Body of pancreas (tissue), 4 donors: ENCODE measurements around the gene AFF3.

ENCODE experiments used
- CTCF ChIP-seq, 7 experiments: fragments of 450-650 bp in 4 of 7; fragments of 200-600 bp in 3 of 7; sonication (generic) in 3 of 7; IDR thresholded peaks; one replicate each; pipeline ENCODE4 v1.5.1; 2016 to 2019; ENCODE audit warnings: antibody characterized with exemption in 7 of 7
- POLR2A ChIP-seq, 3 donors: fragments of 450-650 bp; IDR thresholded peaks; one replicate each; pipeline ENCODE4 v1.6.1; 2016; ENCODE audit warnings: antibody characterized with exemption in 3 of 3, mild to moderate bottlenecking in 2 of 3

DNA sequence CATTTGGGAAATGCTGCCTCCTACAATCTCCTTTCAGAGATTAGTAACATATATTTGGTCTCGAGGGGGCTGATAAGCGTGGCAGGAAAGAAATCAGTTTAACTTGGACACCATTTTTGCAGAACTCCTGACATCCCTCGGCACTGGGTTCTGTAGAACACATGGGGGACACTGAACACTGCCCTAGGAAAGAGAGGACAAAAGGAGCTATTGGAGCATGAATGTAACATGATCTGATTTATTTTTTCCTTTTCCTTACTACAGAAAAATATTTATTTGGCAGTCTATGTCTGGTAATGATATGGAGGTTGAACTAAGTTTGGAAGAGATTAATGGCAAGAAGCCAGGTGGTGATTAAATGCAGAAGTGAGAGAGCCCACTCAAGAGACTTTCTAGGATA, 153.8 kb downstream of the AFF3 start:
- TF ChIP-seq CTCF (IDR thresholded peaks at IDR 0.05), result no peak
- no peak for TF ChIP-seq POLR2A (IDR thresholded peaks at IDR 0.05)
